Right ventricle myocardium inferior (tissue), 1 donor: Measurements from ENCODE around the gene MROH8. TPM values are rescaled to one million over a fixed set of nuclear protein-coding genes. Genes with fewer than 3 reads are reported as not detected.

Experiments
- ATAC-seq: fragments of 200-7000 bp; cut with Tn5 transposase; one replicate; pipeline ENCODE4 v1.9.1; 2020; ENCODE audit warnings: mild to moderate bottlenecking, moderate library complexity
- DNase-seq: peaks from one replicate; pipeline ENCODE4 v3.0.0; 2021; ENCODE audit errors: missing footprints
- intact Hi-C: fragments of 100-400 bp; cut with DNase I; formaldehyde crosslinking; loops from one replicate; pipeline ENCODE4 v1.11.0; 2022
- long read RNA-seq: library from polyadenylated mRNA; unstranded; transcript quantifications from one replicate; pipeline ENCODE4 v2.0.0, GENCODE V29; 2021
- total RNA-seq: library from RNA; stranded (reverse); fragmentation: NEBNext Ultra II Directional; extraction: Animal tissue kit (Norgen Biotek cat#: 25700); gene quantifications from one replicate; pipeline ENCODE4 v1.2.1, GENCODE V29; 2021
- donor health status: DM: no; HTN: yes; CAD: no; lungs with severe emphysema.

Gene MROH8
- total RNA-seq, result 3.7 TPM
- long read RNA-seq, result 0 reads

GRCh38 chr20:37178839-37179682 lies at the start of gene MROH8, which contains the start of gene RPN2:
Gene MROH8, minus strand, starts transcription at chr20:37179548.
Gene RPN2, plus strand, starts transcription at chr20:37179330. Its CDS starts 27 bp downstream, at chr20:37179357.
- ATAC-seq (peak; percentile 99), DNase-seq (peak; percentile 99)
- intact Hi-C loops, result loop anchor here (10.0 kb wide), 1 partner anchor 84 kb away; the partner anchor contains the start of gene RBL1

GRCh38 chr20:37228656-37229055 lies 49.3 kb upstream of the MROH8 start:
- peak; percentile 74 for ATAC-seq
- intact Hi-C loops, result no loop called here
- no peak for DNase-seq

DNA sequence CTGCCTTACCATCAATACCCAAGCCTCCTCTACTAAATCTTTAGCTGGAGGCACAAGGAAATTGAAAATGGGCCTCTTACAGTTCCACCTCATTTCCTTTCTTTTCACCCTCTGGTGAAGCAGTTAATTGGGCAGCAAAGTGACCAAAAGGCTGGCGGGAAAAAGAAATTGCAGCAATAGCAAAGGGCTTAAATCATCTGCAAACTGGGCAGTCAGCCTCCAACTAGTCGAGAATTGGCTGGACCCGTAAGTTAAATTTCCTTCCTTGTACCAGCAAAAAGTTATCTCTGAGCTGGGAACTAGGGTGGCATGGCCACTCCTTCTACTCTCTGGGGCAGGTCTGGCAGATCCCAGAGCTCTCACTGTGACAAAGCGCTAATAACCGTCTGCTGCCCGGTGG lies 48.7 kb upstream of the MROH8 start:
- intact Hi-C loops, result no loop called here
- DNase-seq, result no peak
- peak; percentile 38 for ATAC-seq

GRCh38 chr20:37226889-37227288 lies 47.5 kb upstream of the MROH8 start:
- intact Hi-C loops, result no loop called here
- peak; percentile 77 for DNase-seq
- ATAC-seq, result peak; percentile 79

- intact Hi-C loops, result no loop called here
- ATAC-seq (no peak), DNase-seq (no peak)
Measured at GRCh38 chr20:37225146-37225545, 45.8 kb upstream of the MROH8 start.

DNA sequence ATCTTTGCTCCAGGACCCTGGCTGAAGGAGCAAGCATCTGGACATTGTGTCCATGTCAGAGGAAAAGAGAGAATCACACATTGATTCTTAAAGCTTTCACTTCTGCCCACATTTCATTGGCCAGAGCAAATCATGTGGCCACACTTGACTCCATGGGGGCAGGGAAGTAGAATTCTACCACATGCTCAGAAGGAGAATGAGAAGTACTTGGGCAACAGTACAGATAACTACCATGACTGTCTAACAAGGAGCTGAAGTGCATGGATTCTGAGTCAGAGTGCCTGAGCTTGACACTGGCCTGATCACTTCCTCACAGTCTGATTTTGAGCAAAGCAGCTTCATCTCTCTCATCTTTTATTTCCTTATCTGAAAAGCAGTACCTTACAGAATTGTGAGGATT lies 43.7 kb upstream of the MROH8 start:
- ATAC-seq, result peak; percentile 13
- no peak for DNase-seq
- intact Hi-C loops, result no loop called here

- no peak for ATAC-seq
Measured at GRCh38 chr20:37222086-37222485, 42.7 kb upstream of the MROH8 start.

DNA sequence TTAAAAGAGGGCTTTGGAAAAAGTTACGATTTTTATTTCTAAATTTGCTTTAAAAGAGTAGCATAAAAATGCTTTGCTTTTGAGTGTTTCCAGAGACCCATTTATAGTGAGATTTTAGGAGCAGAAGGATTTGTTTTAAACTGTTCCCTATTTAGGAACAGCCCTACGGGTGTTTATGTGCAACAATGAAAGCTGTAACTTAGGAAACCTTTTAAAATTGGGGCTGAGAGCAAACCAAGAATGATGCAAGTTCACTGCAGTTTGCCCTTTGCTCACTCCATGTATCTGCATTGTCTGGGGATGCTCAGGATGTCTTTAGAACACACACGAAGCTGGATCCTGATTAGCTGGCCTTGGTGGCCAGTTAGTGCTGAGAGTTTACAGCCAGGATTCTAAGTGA lies 41.4 kb upstream of the MROH8 start:
- intact Hi-C loops, result no loop called here
- no peak for DNase-seq
- no peak for ATAC-seq

More at GRCh38 chr20:37222086-37222485, 42.7 kb upstream of the MROH8 start:
- no peak for DNase-seq
- intact Hi-C loops, result no loop called here

GRCh38 chr20:37219751-37220668 lies 40.7 kb upstream of the MROH8 start:
- intact Hi-C loops, result no loop called here
- ATAC-seq (no peak), DNase-seq (no peak)

- intact Hi-C loops, result no loop called here
- no peak for ATAC-seq
- DNase-seq, result no peak
Measured at GRCh38 chr20:37218976-37219375, 39.6 kb upstream of the MROH8 start.

GRCh38 chr20:37218441-37218840 lies 39.1 kb upstream of the MROH8 start:
- DNase-seq (no peak), ATAC-seq (no peak)
- intact Hi-C loops, result no loop called here

DNA sequence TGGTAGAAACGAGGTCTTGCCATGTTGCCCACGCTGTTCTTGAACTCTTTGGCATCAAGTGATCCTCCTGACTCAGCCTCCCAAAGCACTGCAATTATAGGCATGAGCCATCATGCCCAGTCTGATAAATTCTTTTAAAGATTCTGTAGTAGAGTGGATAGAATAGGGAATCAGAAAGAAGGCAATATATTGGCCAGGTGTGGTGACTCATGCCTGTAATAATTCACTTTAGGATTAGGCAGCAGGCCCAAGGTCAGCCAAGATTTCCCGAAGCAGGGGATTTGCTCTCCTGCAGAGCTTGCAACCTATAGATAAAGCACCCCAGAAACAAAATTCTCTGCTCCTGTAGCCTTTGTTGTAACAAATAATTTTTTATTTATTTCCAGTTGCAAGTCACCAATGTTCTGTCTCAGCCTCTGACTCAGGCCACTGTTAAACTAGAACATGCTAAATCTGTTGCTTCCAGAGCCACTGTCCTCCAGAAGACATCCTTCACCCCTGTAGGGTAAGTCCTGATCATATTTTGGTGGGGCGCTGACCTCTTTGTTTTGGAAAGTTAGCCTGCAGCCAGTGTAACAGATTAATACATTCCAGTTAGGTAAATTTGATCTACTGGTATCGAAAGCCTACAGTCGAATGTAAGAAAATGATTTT lies 30.4 kb upstream of the MROH8 start:
- no peak for ATAC-seq
- intact Hi-C loops, result no loop called here
- DNase-seq, result no peak

DNA sequence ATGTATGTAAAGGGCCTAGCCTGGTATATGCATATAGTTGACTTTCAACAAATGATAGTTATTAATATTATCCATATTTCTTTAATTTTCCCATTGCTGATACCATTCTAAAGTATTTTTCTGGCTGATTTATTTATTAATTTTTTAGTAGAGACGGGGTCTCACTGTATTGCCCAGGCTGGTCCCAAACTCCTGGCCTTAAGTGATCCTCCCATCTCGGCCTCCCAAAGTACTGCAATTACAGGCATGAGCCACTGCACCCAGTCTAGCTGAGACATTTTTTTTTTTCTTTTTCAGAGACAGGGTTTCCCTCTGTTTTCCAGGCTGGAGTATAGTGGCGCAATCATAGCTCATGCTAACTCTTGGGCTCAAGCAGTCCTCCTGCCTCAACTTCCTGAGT lies 29.8 kb upstream of the MROH8 start:
- no peak for ATAC-seq
- no peak for DNase-seq
- intact Hi-C loops, result no loop called here

DNA sequence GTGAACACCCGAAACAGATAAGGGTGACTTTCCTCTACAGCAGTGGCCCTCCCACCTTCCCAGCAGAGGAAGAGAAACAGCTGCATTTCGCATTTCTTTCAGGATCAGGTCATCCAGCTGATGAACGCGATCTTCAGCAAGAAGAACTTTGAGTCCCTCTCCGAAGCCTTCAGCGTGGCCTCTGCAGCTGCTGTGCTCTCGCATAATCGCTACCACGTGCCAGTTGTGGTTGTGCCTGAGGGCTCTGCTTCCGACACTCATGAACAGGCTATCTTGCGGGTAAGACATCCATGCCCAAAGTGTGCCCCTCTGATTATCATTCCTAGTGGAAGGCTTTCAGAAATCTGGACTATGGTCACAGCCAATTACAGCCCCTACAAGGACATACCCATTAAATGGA lies 27.8 kb upstream of the MROH8 start:
- intact Hi-C loops, result no loop called here
- DNase-seq (no peak), ATAC-seq (no peak)

- intact Hi-C loops, result no loop called here
- ATAC-seq (no peak), DNase-seq (no peak)
Measured at GRCh38 chr20:37205794-37206193, 26.4 kb upstream of the MROH8 start.

- intact Hi-C loops, result no loop called here
- DNase-seq (no peak), ATAC-seq (no peak)
Measured at GRCh38 chr20:37205130-37205529, 25.8 kb upstream of the MROH8 start.

- DNase-seq, result no peak
- no peak for ATAC-seq
- intact Hi-C loops, result no loop called here
Measured at GRCh38 chr20:37204056-37204455, 24.7 kb upstream of the MROH8 start.

DNA sequence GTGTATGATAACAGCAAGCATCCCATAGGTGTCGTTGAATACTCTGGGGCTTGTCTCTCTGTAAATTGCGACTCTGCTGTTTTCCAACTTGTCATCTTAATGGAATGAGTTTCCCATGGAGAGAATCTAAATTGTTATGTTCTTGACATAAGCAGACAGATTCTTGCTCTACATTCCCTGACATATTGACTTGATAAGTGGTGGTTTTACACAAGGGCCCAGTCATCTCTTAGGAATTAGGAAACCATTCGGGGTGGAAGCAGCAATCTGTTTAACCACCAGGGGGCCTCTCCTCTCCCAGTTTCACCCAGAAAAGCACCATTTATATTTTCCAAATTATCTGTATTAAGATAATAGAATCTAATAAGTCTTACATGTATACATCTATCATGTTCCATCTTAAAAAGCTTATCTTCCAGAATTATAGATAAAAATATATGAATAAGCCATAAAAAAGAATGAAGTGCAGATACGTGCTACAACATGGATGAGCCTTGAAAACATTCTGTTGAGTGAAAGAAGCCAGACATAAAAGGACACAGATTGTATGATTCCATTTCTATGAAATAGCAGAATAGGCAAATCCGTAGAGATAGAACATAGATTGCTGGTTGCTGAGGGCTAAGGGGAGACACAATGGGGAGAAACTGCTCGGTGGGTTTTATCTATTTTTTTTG lies 23.1 kb upstream of the MROH8 start:
- DNase-seq (no peak), ATAC-seq (no peak)
- intact Hi-C loops, result no loop called here

- intact Hi-C loops, result no loop called here
- DNase-seq (no peak), ATAC-seq (no peak)
Measured at GRCh38 chr20:37201827-37202162, 22.4 kb upstream of the MROH8 start.
